IMR-90 (cell line): ENCODE results near the gene PI16. TPM values are rescaled to one million over a fixed set of nuclear protein-coding genes. Genes with fewer than 3 reads are reported as not detected.

ENCODE experiments used
- ATAC-seq: fragments of 200-7000 bp; cut with Tn5 transposase; 2 replicates; pipeline ENCODE4 v1.9.1; 2020; ENCODE audit warnings: low read depth, mild to moderate bottlenecking, moderate library complexity
- BruUV-seq: library from RNA; stranded (reverse); fragments of 400-500 nt; replicated peaks from 2 replicates; lab custom pipeline; 2021; lab: Mats Ljungman, UMichigan
- CTCF ChIA-PET: fragments of 300-600 bp; formaldehyde crosslinking; extraction: SDS; loops from one replicate; lab custom pipeline; 2021; ENCODE audit warnings: antibody characterized with exemption; lab: Yijun Ruan, JAX
- POLR2A ChIA-PET: fragments of 300-600 bp; sonication (Branson Sonifier 250); formaldehyde crosslinking; loops from one replicate; lab custom pipeline; 2022; ENCODE audit warnings: antibody characterized with exemption; ENCODE audit not compliant: unreplicated experiment; lab: Charles Lee
- DNase-seq: peaks from one replicate; pipeline ENCODE4 v3.0.0; 2013
- H2AFZ ChIP-seq: replicated peaks from 2 replicates; pipeline ENCODE3; 2013; ENCODE audit warnings: low read length, mild to moderate bottlenecking; ENCODE audit not compliant: poor library complexity
- H2AK5ac ChIP-seq: 2 replicates; pipeline ENCODE4 v1.6.1; 2013; ENCODE audit warnings: low read depth, low read length, inconsistent platforms
- H2AK9ac ChIP-seq: replicated peaks from 2 replicates; pipeline ENCODE3; 2013; ENCODE audit warnings: mild to moderate bottlenecking, low read depth, low read length, moderate library complexity; ENCODE audit not compliant: poor library complexity
- H2BK120ac ChIP-seq: 2 replicates; pipeline ENCODE4 v1.6.1; 2013; ENCODE audit warnings: low read depth, low read length, inconsistent platforms
- H2BK15ac ChIP-seq: 3 replicates; pipeline ENCODE4 v1.6.1; 2013; ENCODE audit warnings: low read depth, low read length, inconsistent platforms
- H2BK20ac ChIP-seq: 2 replicates; pipeline ENCODE4 v1.6.1; 2013; ENCODE audit warnings: low read depth, mild to moderate bottlenecking, inconsistent platforms, low read length, moderate library complexity
- H2BK5ac ChIP-seq: 2 replicates; pipeline ENCODE4 v1.6.1; 2013; ENCODE audit warnings: mild to moderate bottlenecking, low read depth, low read length, inconsistent platforms; ENCODE audit not compliant: poor library complexity, severe bottlenecking
- H3K14ac ChIP-seq: replicated peaks from 2 replicates; pipeline ENCODE4 v1.6.1; 2013; ENCODE audit warnings: low read depth, low read length, inconsistent platforms
- H3K18ac ChIP-seq: 2 replicates; pipeline ENCODE4 v1.6.1; 2013; ENCODE audit warnings: low read depth, low read length, control low read depth
- H3K23ac ChIP-seq: 2 replicates; pipeline ENCODE4 v1.6.1; 2013; ENCODE audit warnings: low read depth, low read length, inconsistent platforms
- H3K27ac ChIP-seq: 2 replicates; pipeline ENCODE4 v1.5.1; 2013; ENCODE audit warnings: mild to moderate bottlenecking, control low read depth, low read length; ENCODE audit not compliant: insufficient read depth
- H3K27me3 ChIP-seq: 2 replicates; pipeline ENCODE4 v1.6.1; 2013; ENCODE audit warnings: low read length; ENCODE audit not compliant: control insufficient read depth, insufficient read depth
- H3K36me3 ChIP-seq: 2 replicates; pipeline ENCODE4 v1.6.1; 2013; ENCODE audit warnings: low read length, mixed read lengths; ENCODE audit not compliant: control insufficient read depth, insufficient read depth
- H3K4ac ChIP-seq: 2 replicates; pipeline ENCODE4 v1.6.1; 2013; ENCODE audit warnings: low read depth, low read length, inconsistent platforms
- H3K4me1 ChIP-seq: 2 replicates; pipeline ENCODE4 v1.6.1; 2013; ENCODE audit warnings: low read length, mixed read lengths; ENCODE audit not compliant: control insufficient read depth, insufficient read depth
- H3K4me2 ChIP-seq: 2 replicates; pipeline ENCODE4 v1.6.1; 2013; ENCODE audit warnings: low read depth, mild to moderate bottlenecking, control low read depth, low read length, moderate library complexity
- H3K4me3 ChIP-seq: 2 replicates; pipeline ENCODE4 v1.5.1; 2013; ENCODE audit warnings: low read depth, mild to moderate bottlenecking, control low read depth, low read length, moderate library complexity; ENCODE audit not compliant: insufficient read depth
- H3K56ac ChIP-seq: 2 replicates; pipeline ENCODE4 v1.6.1; 2013; ENCODE audit warnings: low read length, inconsistent platforms; ENCODE audit not compliant: insufficient read depth; ENCODE audit errors: extremely low read depth
- H3K79me1 ChIP-seq, 2 experiments: 2 replicates each; pipeline ENCODE4 v1.6.1; 2013; ENCODE audit warnings: low read length in 2 of 2, inconsistent platforms in 1 of 2, low read depth in 1 of 2
- H3K9ac ChIP-seq: 2 replicates; pipeline ENCODE4 v1.6.1; 2013; ENCODE audit warnings: low read depth, low read length, control low read depth
- H3K9me1 ChIP-seq: 2 replicates; pipeline ENCODE4 v1.6.1; 2013; ENCODE audit warnings: low read length, inconsistent platforms; ENCODE audit not compliant: insufficient read depth
- H3K9me3 ChIP-seq: 2 replicates; pipeline ENCODE4 v1.6.1; 2013; ENCODE audit warnings: low read length; ENCODE audit not compliant: control insufficient read depth, insufficient read depth
- H4K20me1 ChIP-seq: 2 replicates; pipeline ENCODE4 v1.6.1; 2013; ENCODE audit warnings: low read length, inconsistent platforms; ENCODE audit not compliant: insufficient read depth
- H4K5ac ChIP-seq: 2 replicates; pipeline ENCODE4 v1.6.1; 2013; ENCODE audit warnings: mild to moderate bottlenecking, low read depth, low read length, control low read depth
- H4K8ac ChIP-seq, 2 experiments: 2 replicates each; pipeline ENCODE4 v1.6.1; 2013; ENCODE audit warnings: low read depth in 2 of 2, low read length in 2 of 2, control low read depth in 1 of 2, inconsistent platforms in 1 of 2
- H4K91ac ChIP-seq: 2 replicates; pipeline ENCODE4 v1.6.1; 2013; ENCODE audit warnings: low read depth, low read length, inconsistent platforms; ENCODE audit not compliant: insufficient read depth
- BHLHE40 ChIP-seq: fragments of 150-350 bp; IDR thresholded peaks from 2 replicates; pipeline ENCODE4 v1.6.1; 2016; ENCODE audit warnings: mild to moderate bottlenecking, low read depth, low read length
- CEBPB ChIP-seq: IDR thresholded peaks from 2 replicates; pipeline ENCODE4 v1.6.1; 2012; ENCODE audit warnings: low read depth, low read length, improper control_type of control experiment
- FOS ChIP-seq: fragments of 150-350 bp; IDR thresholded peaks from 2 replicates; pipeline ENCODE4 v1.6.1; 2016; ENCODE audit warnings: low read depth, low read length
- MAFK ChIP-seq: IDR thresholded peaks from 2 replicates; pipeline ENCODE4 v1.6.1; 2012; ENCODE audit warnings: low read depth, low read length, improper control_type of control experiment
- MAZ ChIP-seq: IDR thresholded peaks from 2 replicates; pipeline ENCODE4 v1.6.1; 2012; ENCODE audit warnings: low read depth, mild to moderate bottlenecking, low read length, improper control_type of control experiment, moderate library complexity, borderline replicate concordance
- POLR2A ChIP-seq: IDR thresholded peaks from 2 replicates; pipeline ENCODE4 v1.6.1; 2012; ENCODE audit warnings: mild to moderate bottlenecking, low read depth, low read length
- SMC3 ChIP-seq: fragments of 150-350 bp; IDR thresholded peaks from 2 replicates; pipeline ENCODE4 v1.6.1; 2016; ENCODE audit warnings: low read depth, mild to moderate bottlenecking, antibody characterized with exemption, low read length, moderate library complexity
- WGBS, 2 experiments: methylation state at CpG; one replicate each; pipeline versions ENCODE4 v1.1.5 to v1.1.7; 2013; ENCODE audit warnings: missing lambda C conversion rate in 2 of 2; ENCODE audit not compliant: insufficient read length in 1 of 2; ENCODE audit errors: extremely low coverage in 2 of 2; 5-methylcytosine and 5-hydroxymethylcytosine counted together
- dilution Hi-C: fragments of 300-500 bp; cut with HindIII; formaldehyde crosslinking; loops from one replicate; pipeline ENCODE4 v1.14.3; 2018; ENCODE audit warnings: low sequenced_read_pairs; ENCODE audit not compliant: unreplicated experiment
- in situ Hi-C: fragments of 300-500 bp; cut with MboI; formaldehyde crosslinking; loops from 3 replicates; pipeline ENCODE4 v1.14.3; 2019; ENCODE audit warnings: low sequenced_read_pairs, inconsistent platforms, mixed read lengths
- intact Hi-C: fragments of 100-400 bp; cut with micrococcal nuclease; formaldehyde crosslinking; loops from 2 replicates; pipeline ENCODE4 v1.10.0; 2022
- polyA plus RNA-seq, 3 experiments: library from polyadenylated mRNA; depleted of rRNA; stranded (reverse); fragments of >200 nt; gene quantifications; 2 replicates each; pipeline ENCODE4 v1.2.3, GENCODE V29; 2012; ENCODE audit warnings: low replicate concordance in 1 of 3
- total RNA-seq: library from RNA; depleted of rRNA; stranded (reverse); fragments of >200 nt; gene quantifications from 2 replicates; pipeline ENCODE4 v1.2.3, GENCODE V29; 2012
- TF ChIP-seq, protein P1 (sequence below): fragments of 150-350 bp; IDR thresholded peaks from 2 replicates; pipeline ENCODE4 v1.6.1; 2016; ENCODE audit warnings: low read depth, mild to moderate bottlenecking, low read length, moderate library complexity, borderline replicate concordance
- TF ChIP-seq, protein P2 (sequence below): fragments of 150-350 bp; IDR thresholded peaks from 2 replicates; pipeline ENCODE4 v1.6.1; 2017; ENCODE audit warnings: mild to moderate bottlenecking, antibody characterized with exemption, low read length, low read depth

Gene PI16
- total and polyA plus RNA-seq, 2 of the 4 experiments (the other 2 are of a cell fraction): 0.21 TPM; not detected in 1

DNA sequence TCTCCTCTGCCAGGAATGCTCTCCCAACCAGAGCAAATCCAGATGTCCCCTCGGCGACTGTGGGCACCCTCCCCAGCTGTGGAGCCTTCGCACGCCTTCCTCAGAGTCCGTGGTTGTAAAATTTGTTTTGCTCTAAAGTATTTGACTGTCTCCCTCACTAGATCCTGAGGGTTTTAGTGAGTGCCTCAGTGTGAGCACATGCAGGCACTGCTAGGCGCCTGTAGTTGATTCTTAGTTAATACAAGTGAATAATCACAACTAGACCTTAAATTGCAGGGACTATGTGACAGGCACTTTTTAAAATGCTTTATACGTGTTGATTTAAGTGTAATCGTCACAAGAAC is 32.1 kb downstream of the PI16 start:
- dilution Hi-C loops: no loop called here
- DNase-seq (no peak), ATAC-seq (peak; percentile 18)
- Histone ChIP-seq H3K36me3 (peaks cover 3% of the 10 kb centered on the region; the same call in 1 of the 2 replicates), H3K14ac (peak overlapping the region; percentile 90), H3K18ac (peak overlapping the region; percentile 53), H4K91ac (peak overlapping the region; percentile 89), H2AK9ac (peak overlapping the region; percentile 78), H4K20me1 (peaks cover 37% of the 10 kb centered on the region), H3K9me1 (peaks cover 23% of the 10 kb centered on the region), H3K56ac (peak overlapping the region; percentile 76), H3K23ac (peak overlapping the region; percentile 90), H3K4me1 (peaks cover 12% of the 10 kb centered on the region), H2AK5ac (peak overlapping the region; percentile 80), H2BK15ac (no peak overlapping the region; the same call in 2 of the 3 replicates), H3K4me2 (peak overlapping the region; percentile 96), H3K4ac (peak overlapping the region; percentile 96), H2BK120ac (peak overlapping the region; percentile 76), H3K9me3 (no peaks in the 10 kb centered on the region), H2AFZ (peak overlapping the region; percentile 94), H3K9ac (peak overlapping the region; percentile 97), H3K27me3 (peaks cover 4% of the 10 kb centered on the region; the same call in 1 of the 2 replicates), H3K79me1 (peaks cover 9 to 42% of the 10 kb centered on the region in 2 experiments; a peak in 3 of 4 replicates), H3K27ac (peak overlapping the region; percentile 87), H4K8ac (peak overlapping the region; percentile 96), H4K5ac (peak overlapping the region; percentile 78), H2BK20ac (no peak overlapping the region), H2BK5ac (peak overlapping the region; percentile 96), H3K4me3 (peak overlapping the region; percentile 97)
- intact Hi-C loops: no loop called here
- POLR2A ChIA-PET: interaction anchor here (1.1 kb wide), 1 partner anchor 49 kb away, joined by 4 read pairs; no protein-coding TSS in a partner anchor
- WGBS, 2 experiments: no CpG with 5 or more reads among the region's 8 CpGs
- CTCF ChIA-PET: interaction anchor here (1.0 kb wide), 1 partner anchor 33 kb away, joined by 3 read pairs; the partner anchor contains the start of gene PI16
- TF ChIP-seq CEBPB (no peak), BHLHE40 (no peak), FOS (no peak), MAFK (no peak), MAZ (no peak), POLR2A (no peak), SMC3 (no peak)
- TF ChIP-seq, protein P1, sequence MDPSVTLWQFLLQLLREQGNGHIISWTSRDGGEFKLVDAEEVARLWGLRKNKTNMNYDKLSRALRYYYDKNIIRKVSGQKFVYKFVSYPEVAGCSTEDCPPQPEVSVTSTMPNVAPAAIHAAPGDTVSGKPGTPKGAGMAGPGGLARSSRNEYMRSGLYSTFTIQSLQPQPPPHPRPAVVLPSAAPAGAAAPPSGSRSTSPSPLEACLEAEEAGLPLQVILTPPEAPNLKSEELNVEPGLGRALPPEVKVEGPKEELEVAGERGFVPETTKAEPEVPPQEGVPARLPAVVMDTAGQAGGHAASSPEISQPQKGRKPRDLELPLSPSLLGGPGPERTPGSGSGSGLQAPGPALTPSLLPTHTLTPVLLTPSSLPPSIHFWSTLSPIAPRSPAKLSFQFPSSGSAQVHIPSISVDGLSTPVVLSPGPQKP: no peak
- TF ChIP-seq, protein P2, sequence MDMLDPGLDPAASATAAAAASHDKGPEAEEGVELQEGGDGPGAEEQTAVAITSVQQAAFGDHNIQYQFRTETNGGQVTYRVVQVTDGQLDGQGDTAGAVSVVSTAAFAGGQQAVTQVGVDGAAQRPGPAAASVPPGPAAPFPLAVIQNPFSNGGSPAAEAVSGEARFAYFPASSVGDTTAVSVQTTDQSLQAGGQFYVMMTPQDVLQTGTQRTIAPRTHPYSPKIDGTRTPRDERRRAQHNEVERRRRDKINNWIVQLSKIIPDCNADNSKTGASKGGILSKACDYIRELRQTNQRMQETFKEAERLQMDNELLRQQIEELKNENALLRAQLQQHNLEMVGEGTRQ: no peak
- in situ Hi-C loops: loop anchor here (10.0 kb wide), 1 partner anchor 102 kb away; the partner anchor contains the start of gene C6orf89
- no TSS peak for BruUV-seq
